Panc1 (cell line): Measurements from ENCODE around the gene NDRG2.

Source experiments
- SIN3A ChIP-seq: IDR thresholded peaks from 2 replicates; pipeline ENCODE4 v1.6.1; 2012; ENCODE audit warnings: low read depth, mild to moderate bottlenecking, low read length, moderate library complexity, borderline replicate concordance; ENCODE audit not compliant: insufficient read depth
- TF ChIP-seq, protein P1 (sequence below): fragments of 450-650 bp; IDR thresholded peaks from 2 replicates; pipeline ENCODE4 v1.5.1; 2017; ENCODE audit warnings: mild to moderate bottlenecking
- TF ChIP-seq, protein P2 (sequence below), 2 experiments: IDR thresholded peaks; 2 replicates each; pipeline ENCODE4 v1.6.1; 2011 to 2012; ENCODE audit warnings: low read depth in 2 of 2, control low read depth in 1 of 2, low read length in 1 of 2, mild to moderate bottlenecking in 1 of 2, moderate library complexity in 1 of 2; ENCODE audit not compliant: insufficient read depth in 1 of 2

DNA sequence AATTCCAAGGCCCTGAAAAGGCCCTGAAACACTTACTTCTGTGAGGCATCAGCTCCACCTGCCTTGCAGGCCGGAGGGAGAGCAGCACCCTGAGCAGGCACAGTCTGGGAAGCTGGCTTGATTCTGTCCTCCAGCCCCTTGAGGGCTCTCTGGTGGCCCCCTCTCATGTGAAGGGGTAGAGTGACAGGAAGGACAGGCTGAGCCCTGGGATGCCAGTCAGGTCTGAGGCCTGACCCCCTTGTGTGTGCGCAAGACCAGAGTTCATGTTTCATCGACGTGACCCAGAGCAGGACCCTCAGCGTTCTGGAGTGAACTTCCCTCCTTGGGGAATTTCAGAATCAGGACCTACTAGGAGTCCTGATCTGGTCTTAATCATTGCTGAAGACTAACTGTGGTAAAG, 34.0 kb upstream of the NDRG2 start:
- TF ChIP-seq, protein P1, sequence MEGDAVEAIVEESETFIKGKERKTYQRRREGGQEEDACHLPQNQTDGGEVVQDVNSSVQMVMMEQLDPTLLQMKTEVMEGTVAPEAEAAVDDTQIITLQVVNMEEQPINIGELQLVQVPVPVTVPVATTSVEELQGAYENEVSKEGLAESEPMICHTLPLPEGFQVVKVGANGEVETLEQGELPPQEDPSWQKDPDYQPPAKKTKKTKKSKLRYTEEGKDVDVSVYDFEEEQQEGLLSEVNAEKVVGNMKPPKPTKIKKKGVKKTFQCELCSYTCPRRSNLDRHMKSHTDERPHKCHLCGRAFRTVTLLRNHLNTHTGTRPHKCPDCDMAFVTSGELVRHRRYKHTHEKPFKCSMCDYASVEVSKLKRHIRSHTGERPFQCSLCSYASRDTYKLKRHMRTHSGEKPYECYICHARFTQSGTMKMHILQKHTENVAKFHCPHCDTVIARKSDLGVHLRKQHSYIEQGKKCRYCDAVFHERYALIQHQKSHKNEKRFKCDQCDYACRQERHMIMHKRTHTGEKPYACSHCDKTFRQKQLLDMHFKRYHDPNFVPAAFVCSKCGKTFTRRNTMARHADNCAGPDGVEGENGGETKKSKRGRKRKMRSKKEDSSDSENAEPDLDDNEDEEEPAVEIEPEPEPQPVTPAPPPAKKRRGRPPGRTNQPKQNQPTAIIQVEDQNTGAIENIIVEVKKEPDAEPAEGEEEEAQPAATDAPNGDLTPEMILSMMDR: no peak
- no peak for TF ChIP-seq SIN3A
- TF ChIP-seq, protein P2, sequence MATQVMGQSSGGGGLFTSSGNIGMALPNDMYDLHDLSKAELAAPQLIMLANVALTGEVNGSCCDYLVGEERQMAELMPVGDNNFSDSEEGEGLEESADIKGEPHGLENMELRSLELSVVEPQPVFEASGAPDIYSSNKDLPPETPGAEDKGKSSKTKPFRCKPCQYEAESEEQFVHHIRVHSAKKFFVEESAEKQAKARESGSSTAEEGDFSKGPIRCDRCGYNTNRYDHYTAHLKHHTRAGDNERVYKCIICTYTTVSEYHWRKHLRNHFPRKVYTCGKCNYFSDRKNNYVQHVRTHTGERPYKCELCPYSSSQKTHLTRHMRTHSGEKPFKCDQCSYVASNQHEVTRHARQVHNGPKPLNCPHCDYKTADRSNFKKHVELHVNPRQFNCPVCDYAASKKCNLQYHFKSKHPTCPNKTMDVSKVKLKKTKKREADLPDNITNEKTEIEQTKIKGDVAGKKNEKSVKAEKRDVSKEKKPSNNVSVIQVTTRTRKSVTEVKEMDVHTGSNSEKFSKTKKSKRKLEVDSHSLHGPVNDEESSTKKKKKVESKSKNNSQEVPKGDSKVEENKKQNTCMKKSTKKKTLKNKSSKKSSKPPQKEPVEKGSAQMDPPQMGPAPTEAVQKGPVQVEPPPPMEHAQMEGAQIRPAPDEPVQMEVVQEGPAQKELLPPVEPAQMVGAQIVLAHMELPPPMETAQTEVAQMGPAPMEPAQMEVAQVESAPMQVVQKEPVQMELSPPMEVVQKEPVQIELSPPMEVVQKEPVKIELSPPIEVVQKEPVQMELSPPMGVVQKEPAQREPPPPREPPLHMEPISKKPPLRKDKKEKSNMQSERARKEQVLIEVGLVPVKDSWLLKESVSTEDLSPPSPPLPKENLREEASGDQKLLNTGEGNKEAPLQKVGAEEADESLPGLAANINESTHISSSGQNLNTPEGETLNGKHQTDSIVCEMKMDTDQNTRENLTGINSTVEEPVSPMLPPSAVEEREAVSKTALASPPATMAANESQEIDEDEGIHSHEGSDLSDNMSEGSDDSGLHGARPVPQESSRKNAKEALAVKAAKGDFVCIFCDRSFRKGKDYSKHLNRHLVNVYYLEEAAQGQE (IDR thresholded peaks at IDR 0.05; ENCODE audit: insufficient read depth in 1 of 2, low read depth in 2 of 2, low read length in 1 of 2): no peak
